ENCODE data around the gene KCNH3.

DNA sequence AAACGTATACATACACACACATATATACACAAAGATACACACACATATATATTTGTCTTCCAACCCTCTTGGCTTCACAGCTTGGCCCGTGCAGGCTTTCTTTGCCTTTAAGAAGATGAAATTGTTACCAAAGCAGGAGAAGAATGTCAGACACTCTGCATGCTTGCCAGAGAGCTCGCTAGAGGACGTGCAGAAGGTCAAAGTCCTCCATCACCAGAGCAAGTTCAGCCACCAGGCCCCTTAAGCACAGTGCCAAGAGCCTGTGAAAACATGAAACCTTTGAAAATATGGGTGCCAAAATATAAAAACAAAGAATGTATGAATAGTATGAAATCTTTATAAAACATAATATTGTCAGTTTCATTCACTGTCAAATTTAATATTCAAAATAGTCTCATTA is 44.0 kb downstream of the KCNH3 start:
- TF ChIP-seq, protein P1, sequence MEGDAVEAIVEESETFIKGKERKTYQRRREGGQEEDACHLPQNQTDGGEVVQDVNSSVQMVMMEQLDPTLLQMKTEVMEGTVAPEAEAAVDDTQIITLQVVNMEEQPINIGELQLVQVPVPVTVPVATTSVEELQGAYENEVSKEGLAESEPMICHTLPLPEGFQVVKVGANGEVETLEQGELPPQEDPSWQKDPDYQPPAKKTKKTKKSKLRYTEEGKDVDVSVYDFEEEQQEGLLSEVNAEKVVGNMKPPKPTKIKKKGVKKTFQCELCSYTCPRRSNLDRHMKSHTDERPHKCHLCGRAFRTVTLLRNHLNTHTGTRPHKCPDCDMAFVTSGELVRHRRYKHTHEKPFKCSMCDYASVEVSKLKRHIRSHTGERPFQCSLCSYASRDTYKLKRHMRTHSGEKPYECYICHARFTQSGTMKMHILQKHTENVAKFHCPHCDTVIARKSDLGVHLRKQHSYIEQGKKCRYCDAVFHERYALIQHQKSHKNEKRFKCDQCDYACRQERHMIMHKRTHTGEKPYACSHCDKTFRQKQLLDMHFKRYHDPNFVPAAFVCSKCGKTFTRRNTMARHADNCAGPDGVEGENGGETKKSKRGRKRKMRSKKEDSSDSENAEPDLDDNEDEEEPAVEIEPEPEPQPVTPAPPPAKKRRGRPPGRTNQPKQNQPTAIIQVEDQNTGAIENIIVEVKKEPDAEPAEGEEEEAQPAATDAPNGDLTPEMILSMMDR (IDR thresholded peaks at IDR 0.05) = no peak
- no peak for TF ChIP-seq POLR2A (IDR thresholded peaks at IDR 0.05)
